Measurements from ENCODE around the gene MBD1.
"Not testable (repeated sequence)": the region's sequence is repeated elsewhere in the genome, so short reads cannot be mapped to it uniquely, and the experiment has no call there.

Gene MBD1

GRCh38 chr18:50274044-50274442, 7.3 kb downstream of the MBD1 start:
- in situ Hi-C loops (cut with HindIII; ENCODE audit: low sequenced_read_pairs): loop anchor here (5.0 kb wide), 1 partner anchor 103 kb away; the partner anchor contains the start of gene SKA1

DNA sequence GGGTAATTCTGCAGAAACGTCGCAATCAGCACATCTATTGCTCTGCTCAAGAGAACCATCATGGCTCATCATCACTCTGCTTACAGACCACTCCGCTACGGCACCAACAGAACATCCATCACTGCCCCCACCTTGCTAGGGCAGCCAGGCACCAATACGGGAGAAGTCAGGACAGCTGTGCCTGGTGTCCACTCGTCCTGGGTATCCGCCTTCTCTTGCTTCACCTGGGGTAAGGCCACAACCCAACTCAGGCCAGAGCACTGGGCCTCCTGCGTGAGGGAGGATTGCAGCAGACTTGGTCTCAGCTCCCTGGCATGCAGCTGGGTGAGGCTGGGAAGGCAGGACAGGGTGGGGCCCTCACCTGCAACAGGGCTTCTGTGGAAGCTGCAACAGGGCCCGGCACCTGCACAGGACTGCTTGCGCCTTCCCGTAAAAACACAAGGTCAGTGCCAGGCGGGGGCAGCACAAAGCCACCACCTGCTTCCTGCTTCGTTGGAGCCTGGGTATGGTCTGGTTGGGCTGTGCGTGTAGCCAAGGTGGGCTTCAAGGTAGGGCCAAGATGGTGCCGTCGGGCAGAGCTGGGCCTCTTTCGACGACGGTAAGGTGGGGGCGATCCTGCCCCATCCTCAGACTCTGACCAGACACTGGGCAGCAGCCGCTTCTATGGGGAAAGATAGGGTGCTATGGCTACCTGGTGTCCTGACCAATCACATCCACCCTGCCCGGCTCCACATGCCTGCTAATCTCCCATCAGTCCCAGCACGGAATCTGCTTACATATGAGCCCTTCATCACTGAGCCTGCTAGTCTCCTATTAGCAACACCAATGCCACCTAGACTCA, 7.9 kb downstream of the MBD1 start:
- in situ Hi-C loops (cut with HindIII; ENCODE audit: low sequenced_read_pairs): loop anchor here (5.0 kb wide), 1 partner anchor 104 kb away; the partner anchor contains the start of gene SKA1

DNA sequence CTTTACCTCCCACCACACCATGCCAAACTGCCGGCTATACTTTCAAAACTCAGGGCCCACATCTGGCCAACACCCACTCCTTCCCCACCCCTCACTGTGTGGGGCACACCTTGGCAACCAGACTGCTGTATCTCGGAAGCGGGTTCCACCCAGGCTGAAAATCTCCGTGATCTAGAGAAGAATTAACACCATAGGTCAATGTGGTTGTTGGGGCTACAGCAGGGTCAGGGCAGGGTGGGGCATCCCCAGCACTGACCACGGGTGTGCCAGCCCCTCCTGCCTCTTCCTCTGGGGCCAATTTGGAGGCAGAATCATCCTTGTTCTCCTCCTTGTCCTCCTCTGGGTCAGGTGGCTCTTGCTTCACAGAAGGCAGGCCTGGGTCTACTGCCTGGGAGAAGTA, 8.8 kb downstream of the MBD1 start:
- in situ Hi-C loops (cut with HindIII; ENCODE audit: low sequenced_read_pairs): loop anchor here (5.0 kb wide), 1 partner anchor 105 kb away; the partner anchor contains the start of gene SKA1

DNA sequence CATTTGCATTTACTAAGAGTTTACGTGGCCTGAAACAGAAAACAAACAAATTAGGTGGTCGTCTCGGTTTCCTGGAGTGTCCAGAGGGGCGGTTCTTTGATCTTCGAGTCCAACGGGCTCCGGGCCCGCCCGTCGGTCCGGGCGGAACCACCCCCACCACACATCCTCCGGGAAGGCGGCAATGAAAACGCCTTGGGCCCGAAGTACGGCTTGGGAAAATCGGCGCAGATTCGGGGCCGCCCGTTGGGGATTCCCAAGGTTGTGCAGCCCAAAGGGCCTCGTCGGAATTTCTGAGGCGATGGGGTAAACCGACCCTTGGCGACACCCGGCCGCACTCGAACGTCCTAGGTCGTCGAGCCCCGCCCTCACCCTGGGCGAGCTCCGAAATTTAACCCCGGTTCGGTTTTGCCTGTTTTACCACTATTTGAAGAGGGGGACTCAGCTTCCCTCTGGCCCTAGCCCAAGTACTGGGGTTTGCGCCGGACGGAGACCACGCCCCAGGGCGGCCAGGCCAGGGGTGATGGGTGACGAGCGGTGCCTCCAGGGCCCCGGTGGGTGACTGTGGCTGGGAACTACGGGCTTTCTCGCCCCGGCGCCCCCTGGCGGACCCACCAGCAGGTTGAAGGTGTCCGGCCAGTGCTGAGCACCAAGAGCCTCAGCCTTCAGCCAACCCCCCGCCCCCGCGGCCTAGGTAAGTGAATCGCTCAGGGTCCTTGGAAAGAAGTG, 13.1 kb downstream of the MBD1 start:
- in situ Hi-C loops (cut with HindIII; ENCODE audit: low sequenced_read_pairs): loop anchor here (5.0 kb wide), 1 partner anchor 69 kb away; no protein-coding TSS in a partner anchor

DNA sequence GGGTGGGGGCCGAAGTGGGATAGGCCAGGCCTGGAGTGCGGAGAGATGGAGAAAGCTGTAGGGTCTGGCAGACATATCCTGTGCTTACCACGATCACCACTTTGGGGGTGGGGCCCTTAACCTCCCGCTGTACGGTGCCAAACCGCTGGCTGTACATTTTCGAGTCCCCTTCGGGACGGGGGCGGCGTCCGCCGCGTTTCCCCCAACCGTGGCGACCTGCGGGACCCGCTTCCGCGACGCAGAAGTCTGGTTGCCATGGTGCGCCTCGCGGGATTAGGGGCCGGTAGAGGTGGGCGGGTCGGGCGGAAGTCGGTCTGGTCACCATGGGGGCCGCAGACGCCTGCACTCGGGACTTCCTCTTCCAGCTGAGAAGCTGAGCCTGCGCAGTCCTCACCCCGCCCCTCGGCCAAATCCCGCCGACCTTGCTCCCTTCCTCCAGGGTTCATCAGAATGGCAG, 15.0 kb downstream of the MBD1 start, which contains the start of gene CFAP53:
TSS of gene CFAP53 (minus strand) at position 248 of the 457 bp plus-strand sequence. CDS start at position 157, 91 bp downstream.
- in situ Hi-C loops (cut with HindIII; ENCODE audit: low sequenced_read_pairs): loop anchor here (5.0 kb wide), 1 partner anchor 71 kb away; no protein-coding TSS in a partner anchor

DNA sequence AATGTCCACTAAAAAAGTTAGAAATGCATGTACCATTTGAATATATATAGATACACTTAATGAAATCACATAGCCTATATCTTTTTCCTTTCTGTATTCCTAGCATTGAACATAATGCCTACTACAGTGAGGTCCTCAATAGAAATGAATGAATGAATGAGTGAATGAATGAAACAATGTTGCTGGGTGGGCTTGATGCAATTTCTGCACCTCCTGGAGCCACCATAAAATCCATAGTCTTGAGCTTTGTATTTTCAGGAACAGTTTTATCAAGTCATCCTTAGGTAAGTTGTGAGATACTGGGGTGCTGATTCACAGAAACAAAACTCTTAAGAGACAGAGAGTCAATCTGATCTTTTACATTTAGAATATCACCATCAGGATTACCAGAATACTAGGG, 18.3 kb downstream of the MBD1 start:
- in situ Hi-C loops (cut with HindIII; ENCODE audit: low sequenced_read_pairs): no loop called here

DNA sequence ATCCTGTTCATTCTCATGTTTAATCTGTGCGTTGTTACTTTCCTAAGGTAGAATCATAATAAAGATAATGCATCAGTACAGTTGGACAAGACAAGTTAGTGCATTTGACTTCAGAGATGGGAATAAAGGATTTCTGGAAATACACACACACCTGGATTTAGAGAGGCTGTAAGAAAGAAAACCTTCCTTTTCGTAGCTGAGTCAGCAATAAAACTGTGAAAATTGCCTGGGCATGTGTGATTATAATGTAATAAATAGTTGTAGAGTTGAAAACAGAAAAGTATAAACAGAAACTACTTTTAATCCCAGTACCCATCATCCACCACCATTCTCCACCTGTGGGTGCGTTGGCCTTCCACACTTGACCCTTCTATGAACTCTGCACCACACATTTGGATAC, 30.4 kb downstream of the MBD1 start:
- in situ Hi-C loops (cut with HindIII; ENCODE audit: low sequenced_read_pairs): no loop called here

DNA sequence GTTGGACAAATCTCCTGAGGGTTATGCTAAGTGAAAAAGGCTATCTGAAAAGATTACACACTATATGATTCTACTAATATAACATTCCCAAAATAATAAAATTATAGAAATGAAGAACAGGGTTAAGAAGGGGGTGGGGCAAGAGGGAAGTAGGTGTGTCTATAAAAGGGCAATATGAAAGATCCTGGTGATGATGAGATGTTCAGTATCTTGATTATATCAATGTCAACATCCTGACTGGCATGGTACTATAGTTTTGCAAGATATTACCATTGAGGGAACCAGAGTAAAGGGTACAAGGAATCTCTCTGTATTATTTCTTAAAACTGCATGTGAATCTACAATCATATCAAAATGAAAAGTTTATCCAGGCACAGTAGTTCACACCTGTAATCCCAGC, 31.7 kb downstream of the MBD1 start:
- in situ Hi-C loops (cut with HindIII; ENCODE audit: low sequenced_read_pairs): no loop called here

DNA sequence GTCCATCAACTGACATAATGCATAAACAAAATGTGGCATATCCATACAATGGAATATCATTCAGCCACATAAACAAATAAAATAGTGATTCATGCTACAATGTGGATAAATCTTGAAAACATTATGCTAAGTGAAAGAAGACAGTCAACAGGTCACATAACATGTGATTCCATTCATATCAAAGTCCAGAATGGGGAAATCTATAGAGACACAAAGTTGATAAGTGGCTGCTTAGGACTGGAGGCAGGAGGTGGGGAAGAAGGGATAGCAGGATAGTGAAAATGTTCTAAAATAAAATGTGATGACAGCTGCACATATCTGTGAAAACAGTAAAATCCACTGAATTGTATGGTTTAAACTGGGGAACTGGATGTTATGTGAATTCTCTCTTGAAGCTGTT, 33.8 kb downstream of the MBD1 start:
- in situ Hi-C loops (cut with HindIII; ENCODE audit: low sequenced_read_pairs): no loop called here

GRCh38 chr18:50241768-50242167, 39.6 kb downstream of the MBD1 start:
- in situ Hi-C loops (cut with HindIII; ENCODE audit: low sequenced_read_pairs): not testable (repeated sequence)

DNA sequence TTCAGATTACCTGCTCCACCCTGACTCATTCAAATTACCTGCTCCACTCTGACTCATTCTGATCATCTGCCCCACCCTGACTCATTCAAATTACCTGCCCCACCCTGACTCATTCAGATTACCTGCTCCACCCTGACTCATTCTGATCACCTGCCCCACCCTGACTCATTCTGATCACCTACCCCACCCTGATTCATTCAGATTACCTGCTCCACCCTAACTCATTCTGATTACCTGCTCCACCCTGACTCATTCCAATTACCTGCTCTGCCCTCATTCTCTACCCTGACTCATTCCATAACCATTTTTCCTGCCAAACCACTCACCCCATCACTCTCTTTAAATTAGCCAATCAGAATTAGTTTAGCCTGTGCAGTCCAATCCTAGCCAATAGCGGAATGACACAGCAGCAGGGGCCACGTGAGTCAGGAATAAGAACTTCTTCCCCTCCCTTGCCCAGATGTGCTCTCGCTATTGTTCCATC, 41.2 kb downstream of the MBD1 start:
- in situ Hi-C loops (cut with HindIII; ENCODE audit: low sequenced_read_pairs): no loop called here

- in situ Hi-C loops (cut with HindIII; ENCODE audit: low sequenced_read_pairs): no loop called here
These were observed 48.9 kb downstream of the MBD1 start for GRCh38 chr18:50232419-50232818.

- in situ Hi-C loops (cut with HindIII; ENCODE audit: low sequenced_read_pairs): no loop called here
These were observed 49.7 kb downstream of the MBD1 start for GRCh38 chr18:50231621-50232020.

DNA sequence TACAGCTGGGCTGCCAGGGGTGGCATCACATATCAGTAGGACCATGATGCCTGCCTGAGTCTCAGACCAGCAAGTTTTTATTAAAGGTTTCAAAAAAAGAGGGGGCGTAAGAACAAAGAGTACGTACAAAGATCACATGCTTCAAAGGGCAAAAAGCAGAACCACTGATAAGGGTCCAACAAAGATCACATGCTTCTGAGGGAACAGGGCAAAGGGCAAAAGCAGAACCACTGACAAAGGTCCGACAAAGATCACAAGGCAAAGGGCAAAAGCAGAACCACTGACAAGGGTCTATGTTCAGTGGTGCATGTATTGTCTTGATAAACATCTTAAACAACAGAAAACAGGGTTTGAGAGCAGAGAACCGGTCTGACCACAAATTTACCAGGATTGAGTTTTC, 61.1 kb downstream of the MBD1 start:
- in situ Hi-C loops (cut with HindIII; ENCODE audit: low sequenced_read_pairs): not testable (repeated sequence)

Measured in endothelial cell of hepatic sinusoid (primary cell).